ENCODE measurements around the gene LIPA.

DNA sequence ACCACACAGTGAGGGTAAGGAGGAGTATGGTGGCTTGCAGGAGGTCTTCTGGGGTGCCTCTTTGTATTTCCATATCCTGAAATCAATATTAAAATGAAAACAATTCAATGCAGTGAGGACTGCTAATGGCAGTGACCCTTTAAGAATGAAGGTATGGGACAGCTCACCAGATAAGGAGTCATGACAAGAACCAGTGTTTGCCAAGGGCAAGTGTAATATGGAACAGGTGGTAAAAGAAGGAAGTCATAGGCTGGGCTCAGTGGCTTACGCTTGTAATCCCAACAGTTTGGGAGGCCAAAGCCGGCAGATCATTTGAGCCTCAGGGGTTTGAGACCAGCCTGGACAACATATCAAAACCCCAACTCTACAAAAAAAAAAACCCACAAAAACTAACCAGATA is 20.0 kb upstream of the LIPA start:
- TF ChIP-seq POLR2A (IDR thresholded peaks at IDR 0.05) = no peak
- TF ChIP-seq, protein P1, sequence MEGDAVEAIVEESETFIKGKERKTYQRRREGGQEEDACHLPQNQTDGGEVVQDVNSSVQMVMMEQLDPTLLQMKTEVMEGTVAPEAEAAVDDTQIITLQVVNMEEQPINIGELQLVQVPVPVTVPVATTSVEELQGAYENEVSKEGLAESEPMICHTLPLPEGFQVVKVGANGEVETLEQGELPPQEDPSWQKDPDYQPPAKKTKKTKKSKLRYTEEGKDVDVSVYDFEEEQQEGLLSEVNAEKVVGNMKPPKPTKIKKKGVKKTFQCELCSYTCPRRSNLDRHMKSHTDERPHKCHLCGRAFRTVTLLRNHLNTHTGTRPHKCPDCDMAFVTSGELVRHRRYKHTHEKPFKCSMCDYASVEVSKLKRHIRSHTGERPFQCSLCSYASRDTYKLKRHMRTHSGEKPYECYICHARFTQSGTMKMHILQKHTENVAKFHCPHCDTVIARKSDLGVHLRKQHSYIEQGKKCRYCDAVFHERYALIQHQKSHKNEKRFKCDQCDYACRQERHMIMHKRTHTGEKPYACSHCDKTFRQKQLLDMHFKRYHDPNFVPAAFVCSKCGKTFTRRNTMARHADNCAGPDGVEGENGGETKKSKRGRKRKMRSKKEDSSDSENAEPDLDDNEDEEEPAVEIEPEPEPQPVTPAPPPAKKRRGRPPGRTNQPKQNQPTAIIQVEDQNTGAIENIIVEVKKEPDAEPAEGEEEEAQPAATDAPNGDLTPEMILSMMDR (IDR thresholded peaks at IDR 0.05) = no peak
